HepG2 (cell line): ENCODE data around the gene UNC13D. TPM values are rescaled to one million over a fixed set of nuclear protein-coding genes. Genes with fewer than 3 reads are reported as not detected.

Source experiments
- ATF3 ChIP-seq: sonication (generic); formaldehyde crosslinking; IDR thresholded peaks from 2 replicates; pipeline ENCODE4 v1.4.0; 2020; ENCODE audit warnings: missing genetic modification reagents
- DPF2 ChIP-seq: sonication (generic); formaldehyde crosslinking; IDR thresholded peaks from 2 replicates; pipeline ENCODE4 v1.4.0; 2020; ENCODE audit warnings: mild to moderate bottlenecking, low read depth, missing genetic modification reagents, borderline replicate concordance
- FUBP1 ChIP-seq: sonication (generic); formaldehyde crosslinking; IDR thresholded peaks from 2 replicates; pipeline ENCODE4 v1.5.1; 2020; ENCODE audit warnings: missing genetic modification reagents, mild to moderate bottlenecking, borderline replicate concordance
- MBD4 ChIP-seq: IDR thresholded peaks from 2 replicates; pipeline ENCODE4 v1.6.1; 2012; ENCODE audit warnings: low read length, inconsistent platforms, borderline replicate concordance
- PBX2 ChIP-seq: IDR thresholded peaks from 2 replicates; pipeline ENCODE4 v1.6.1; 2016; ENCODE audit warnings: control low read depth
- PRDM10 ChIP-seq: sonication (generic); formaldehyde crosslinking; IDR thresholded peaks from 2 replicates; pipeline ENCODE4 v1.4.0; 2020; ENCODE audit warnings: low read depth, missing genetic modification reagents
- RERE ChIP-seq: IDR thresholded peaks from 2 replicates; pipeline ENCODE4 v1.6.1; 2016; ENCODE audit warnings: low read depth, missing genetic modification reagents, missing compliant biosample characterization
- TAF1 ChIP-seq: sonication (generic); formaldehyde crosslinking; IDR thresholded peaks from 2 replicates; pipeline ENCODE4 v1.4.0; 2020; ENCODE audit warnings: missing genetic modification reagents
- ZBTB14 ChIP-seq: sonication (generic); formaldehyde crosslinking; IDR thresholded peaks from 2 replicates; pipeline ENCODE4 v1.4.0; 2020; ENCODE audit warnings: missing genetic modification reagents
- ZBTB25 ChIP-seq: IDR thresholded peaks from 2 replicates; pipeline ENCODE4 v1.6.1; 2018; ENCODE audit warnings: missing genetic modification reagents
- ZNF431 ChIP-seq: sonication (generic); formaldehyde crosslinking; IDR thresholded peaks from 2 replicates; pipeline ENCODE4 v1.9.0; 2022; ENCODE audit warnings: missing genetic modification reagents, low read depth, mild to moderate bottlenecking, borderline replicate concordance
- polyA plus RNA-seq, 8 experiments: library from polyadenylated mRNA; depleted of rRNA in 3 of 8; stranded (reverse) in 7 of 8; unstranded in 1 of 8; fragments of >200 nt; fragmentation: Illumina TruSeq in 4 of 8; extraction: Trizol in 4 of 8; gene quantifications; 2 replicates each; pipeline versions ENCODE4 v1.2.1 to v1.2.3, GENCODE V29; 2011 to 2016; ENCODE audit warnings: low read depth in 4 of 8, missing spikeins in 1 of 8, mixed read lengths in 1 of 8; ENCODE audit not compliant: insufficient read depth in 1 of 8
- total RNA-seq, 5 experiments: library from RNA; depleted of rRNA; stranded (reverse); fragments of >200 nt; fragmentation: Illumina TruSeq; extraction: Trizol; gene quantifications; 2 replicates each; pipeline ENCODE4 v1.2.3, GENCODE V29; 2016; ENCODE audit warnings: low read depth in 1 of 5

UNC13D gene
- total and polyA plus RNA-seq, 2 of the 13 experiments (the other 11 are each of a cell fraction or from before 2014, with no cell fraction given) = 29.7 to 42.7 TPM

- TF ChIP-seq ZBTB14 (CRISPR knock-in tag) (no peak), ATF3 (peak; percentile 47), RERE (CRISPR knock-in tag) (peak; percentile 98), MBD4 (no peak), PRDM10 (CRISPR knock-in tag) (peak; percentile 55), TAF1 (CRISPR knock-in tag) (no peak), ZBTB25 (CRISPR knock-in tag) (0 out of 2 replicates have a peak, but pooled peaks have one; percentile 44), ZNF431 (CRISPR knock-in tag) (peak; percentile 94), FUBP1 (no peak), DPF2 (peak; percentile 86), PBX2 (CRISPR knock-in tag) (peak; percentile 58; the same call in 1 of the 2 replicates)
Observed at GRCh38 chr17:75846692-75847613, 2.7 kb upstream of the UNC13D start (continued).
